NB4 (cell line): ENCODE results near the gene NELFCD.

Experiments
- DNase-seq: peaks from one replicate; pipeline ENCODE4 v3.0.0; 2010; ENCODE audit warnings: low read depth
- H3K4me3 ChIP-seq: one replicate; pipeline ENCODE4 v1.5.1; 2011; ENCODE audit warnings: mild to moderate bottlenecking, low read depth, low read length, moderate library complexity
- CTCF ChIP-seq: IDR thresholded peaks from one replicate; pipeline ENCODE4 v1.5.1; 2012; ENCODE audit warnings: low read depth, low read length
- MAX ChIP-seq: IDR thresholded peaks from 2 replicates; pipeline ENCODE4 v1.6.1; 2011; ENCODE audit warnings: low read depth, low read length
- MYC ChIP-seq: IDR thresholded peaks from 2 replicates; pipeline ENCODE4 v1.6.1; 2011; ENCODE audit warnings: low read depth, low read length
- POLR2A ChIP-seq: IDR thresholded peaks from 2 replicates; pipeline ENCODE4 v1.6.1; 2011; ENCODE audit warnings: mild to moderate bottlenecking; ENCODE audit not compliant: insufficient read length; ENCODE audit errors: extremely low read depth

The NELFCD gene

GRCh38 chr20:58980711-58981627 lies at the start of gene NELFCD:
NELFCD (plus strand) TSS chr20:58981256; CDS start chr20:58981310, 54 bp downstream.
- DNase-seq, result peak; percentile 86
- peak within 1 kb of the TSS; percentile 100 for H3K4me3 ChIP-seq
- TF ChIP-seq MAX, result no peak
- peak; percentile 87 for TF ChIP-seq POLR2A
- peak; percentile 83 for TF ChIP-seq MYC
- TF ChIP-seq CTCF, result no peak

- no peak overlapping the region for H3K4me3 ChIP-seq
- DNase-seq, result no peak
- TF ChIP-seq MAX (no peak), POLR2A (no peak), CTCF (no peak), MYC (no peak)
These were observed 48.9 kb upstream of the NELFCD start for GRCh38 chr20:58932170-58932569.

- H3K4me3 ChIP-seq, result no peak overlapping the region
- TF ChIP-seq MYC, result no peak
- TF ChIP-seq MAX, result no peak
- no peak for TF ChIP-seq CTCF
- no peak for TF ChIP-seq POLR2A
- DNase-seq, result peak; percentile 28
These were observed 43.0 kb upstream of the NELFCD start for GRCh38 chr20:58938078-58938477.

GRCh38 chr20:58938541-58938940 lies 42.5 kb upstream of the NELFCD start:
- no peak overlapping the region for H3K4me3 ChIP-seq
- TF ChIP-seq MYC (0 out of 2 replicates have a peak, but pooled peaks have one; percentile 18), POLR2A (no peak)
- peak; percentile 80 for DNase-seq

GRCh38 chr20:58941471-58941870 lies 39.6 kb upstream of the NELFCD start:
- TF ChIP-seq CTCF (no peak), POLR2A (no peak), MAX (no peak), MYC (no peak)
- no peak for DNase-seq
- H3K4me3 ChIP-seq, result no peak overlapping the region

- no peak for DNase-seq
- TF ChIP-seq MYC (no peak), MAX (no peak), POLR2A (no peak)
- H3K4me3 ChIP-seq, result no peak overlapping the region
These were observed 38.5 kb upstream of the NELFCD start for GRCh38 chr20:58942549-58942948.

GRCh38 chr20:58944610-58945009 lies 36.4 kb upstream of the NELFCD start:
- TF ChIP-seq MAX, result no peak
- no peak for TF ChIP-seq POLR2A
- TF ChIP-seq MYC, result no peak
- TF ChIP-seq CTCF, result no peak
- H3K4me3 ChIP-seq, result no peak overlapping the region
- DNase-seq, result no peak
